Breast epithelium (tissue), 4 donors: ENCODE data around the gene FBN1. TPM values are rescaled to one million over a fixed set of nuclear protein-coding genes. Genes with fewer than 3 reads are reported as not detected.

Source experiments
- DNase-seq, 2 donors: peaks; one replicate each; pipeline ENCODE4 v3.0.0-alpha.2; 2019; ENCODE audit warnings: low spot score in 2 of 2
- H3K27ac ChIP-seq, 2 donors: fragments of 200-600 bp; sonication (generic) in 1 of 2; one replicate each; pipeline ENCODE4 v1.5.1; 2016 to 2019; ENCODE audit warnings: mild to moderate bottlenecking in 1 of 2
- H3K27me3 ChIP-seq, 2 donors: fragments of 200-600 bp; sonication (generic) in 1 of 2; one replicate each; pipeline versions ENCODE4 v1.5.1 to v1.6.0; 2017 to 2019; ENCODE audit warnings: control low read depth in 1 of 2, mild to moderate bottlenecking in 1 of 2
- H3K36me3 ChIP-seq: fragments of 200-600 bp; one replicate; pipeline ENCODE4 v1.5.1; 2019
- H3K4me1 ChIP-seq, 2 donors: fragments of 200-600 bp; sonication (generic); one replicate each; pipeline ENCODE4 v1.5.1; 2016 to 2019; ENCODE audit warnings: control low read depth in 1 of 2
- H3K4me3 ChIP-seq, 3 donors: fragments of 200-600 bp; sonication (generic); 1 replicate in 2 of 3; 2 replicates in 1 of 3; pipeline ENCODE4 v1.5.1; 2016 to 2019; ENCODE audit warnings: mild to moderate bottlenecking in 3 of 3, moderate library complexity in 2 of 3
- H3K9me3 ChIP-seq, 2 donors: fragments of 200-600 bp; sonication (generic) in 1 of 2; one replicate each; pipeline ENCODE4 v1.5.1; 2016 to 2019; ENCODE audit warnings: control low read depth in 1 of 2
- POLR2A ChIP-seq: fragments of 450-650 bp; IDR thresholded peaks from one replicate; pipeline ENCODE4 v1.6.1; 2016; ENCODE audit warnings: antibody characterized with exemption, mild to moderate bottlenecking, moderate library complexity
- POLR2AphosphoS5 ChIP-seq, 3 donors: sonication (generic); formaldehyde crosslinking; IDR thresholded peaks; one replicate each; pipeline ENCODE4 v1.6.1; 2017; ENCODE audit warnings: antibody characterized with exemption in 3 of 3
- intact Hi-C: fragments of 100-400 bp; cut with DNase I; formaldehyde crosslinking; loops from one replicate; pipeline ENCODE4 v1.15.1; 2023; ENCODE audit warnings: low total_unique reads
- total RNA-seq, 3 donors: library from RNA; depleted of rRNA; stranded (reverse); fragments of >200 nt; gene quantifications; one replicate each; pipeline ENCODE4 v1.1.0, GENCODE V29; 2016
- TF ChIP-seq, protein P1 (sequence below), 3 donors: fragments of 450-650 bp; IDR thresholded peaks; one replicate each; pipeline ENCODE4 v1.5.1; 2016 to 2017; ENCODE audit warnings: antibody characterized with exemption in 3 of 3, mild to moderate bottlenecking in 3 of 3, moderate library complexity in 3 of 3

The FBN1 gene
- total RNA-seq, 3 donors from 2014 or later = 38.5 to 210 (median 83.2) TPM

DNA sequence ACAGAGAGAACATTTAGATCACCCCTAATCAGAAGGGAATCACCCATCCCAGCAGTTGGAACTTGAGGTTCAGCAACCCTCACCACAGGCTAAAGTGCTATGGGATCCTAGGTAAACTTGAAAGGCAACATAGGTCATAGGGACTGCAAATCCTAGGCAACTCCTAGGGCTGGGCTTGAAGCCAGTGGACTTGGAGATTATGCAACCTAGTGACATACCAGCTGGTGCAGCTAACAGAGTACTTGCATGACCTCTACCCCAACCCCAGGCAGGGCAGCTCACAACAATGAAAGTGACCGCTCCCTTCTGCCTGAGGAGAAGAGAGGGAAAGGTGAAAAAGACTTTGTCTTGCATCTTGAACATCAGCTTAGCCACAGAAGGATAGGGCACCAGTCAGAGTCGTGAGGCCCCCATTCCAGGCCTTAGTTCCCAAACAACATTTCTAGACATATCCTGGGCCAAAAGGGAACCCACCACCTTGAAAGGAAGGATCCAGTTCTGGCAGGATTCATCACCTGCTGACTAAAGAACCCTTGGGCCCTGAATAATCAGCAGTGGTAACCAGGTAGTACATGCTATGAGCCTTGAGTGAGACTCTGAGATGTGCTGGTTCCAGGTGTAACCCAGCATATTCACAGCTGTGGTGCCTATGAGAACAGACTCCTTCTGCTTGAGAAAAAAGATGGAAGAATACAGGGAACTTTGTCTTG, 37.6 kb upstream of the FBN1 start:
- intact Hi-C loops = no loop called here
- Histone ChIP-seq H3K27me3 (no peaks in the 10 kb centered on the region), H3K4me3 (no peak overlapping the region), H3K36me3 (no peaks in the 10 kb centered on the region), H3K4me1 (no peaks in the 10 kb centered on the region), H3K9me3 (no peaks in the 10 kb centered on the region), H3K27ac (no peak overlapping the region)
- TF ChIP-seq POLR2A = no peak
- TF ChIP-seq, protein P1, sequence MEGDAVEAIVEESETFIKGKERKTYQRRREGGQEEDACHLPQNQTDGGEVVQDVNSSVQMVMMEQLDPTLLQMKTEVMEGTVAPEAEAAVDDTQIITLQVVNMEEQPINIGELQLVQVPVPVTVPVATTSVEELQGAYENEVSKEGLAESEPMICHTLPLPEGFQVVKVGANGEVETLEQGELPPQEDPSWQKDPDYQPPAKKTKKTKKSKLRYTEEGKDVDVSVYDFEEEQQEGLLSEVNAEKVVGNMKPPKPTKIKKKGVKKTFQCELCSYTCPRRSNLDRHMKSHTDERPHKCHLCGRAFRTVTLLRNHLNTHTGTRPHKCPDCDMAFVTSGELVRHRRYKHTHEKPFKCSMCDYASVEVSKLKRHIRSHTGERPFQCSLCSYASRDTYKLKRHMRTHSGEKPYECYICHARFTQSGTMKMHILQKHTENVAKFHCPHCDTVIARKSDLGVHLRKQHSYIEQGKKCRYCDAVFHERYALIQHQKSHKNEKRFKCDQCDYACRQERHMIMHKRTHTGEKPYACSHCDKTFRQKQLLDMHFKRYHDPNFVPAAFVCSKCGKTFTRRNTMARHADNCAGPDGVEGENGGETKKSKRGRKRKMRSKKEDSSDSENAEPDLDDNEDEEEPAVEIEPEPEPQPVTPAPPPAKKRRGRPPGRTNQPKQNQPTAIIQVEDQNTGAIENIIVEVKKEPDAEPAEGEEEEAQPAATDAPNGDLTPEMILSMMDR (IDR thresholded peaks at IDR 0.05) = no peak
- TF ChIP-seq POLR2AphosphoS5 (IDR thresholded peaks at IDR 0.05) = no peak
- peak in 1 of 2 donors; percentile 52 for DNase-seq

DNA sequence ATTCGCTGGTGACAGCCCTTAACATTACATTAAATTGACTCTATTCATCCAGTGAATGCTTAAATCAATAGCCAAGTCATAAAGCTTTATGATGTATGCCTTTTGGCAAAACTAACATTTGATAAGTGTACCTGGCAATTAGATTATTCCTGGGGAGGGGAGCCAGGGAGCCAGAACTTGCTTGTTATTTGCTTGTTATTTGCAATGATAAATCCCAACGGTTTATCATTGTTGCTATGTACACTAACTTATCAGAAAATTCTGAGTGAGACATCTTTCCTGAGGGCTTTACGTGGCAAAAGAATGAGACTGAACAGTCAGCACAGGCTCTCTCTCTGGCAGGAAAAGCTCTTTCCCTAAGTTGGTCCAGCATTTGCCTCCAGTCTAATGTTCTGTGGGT, 35.8 kb upstream of the FBN1 start:
- H3K4me3 ChIP-seq = no peak overlapping the region
- H3K4me1 ChIP-seq = no peaks in the 10 kb centered on the region
- DNase-seq = no peak
- intact Hi-C loops = no loop called here
- no peak overlapping the region for H3K27ac ChIP-seq
- H3K27me3 ChIP-seq = no peaks in the 10 kb centered on the region
- no peaks in the 10 kb centered on the region for H3K36me3 ChIP-seq
- H3K9me3 ChIP-seq = no peaks in the 10 kb centered on the region
- no peak for TF ChIP-seq POLR2AphosphoS5 (IDR thresholded peaks at IDR 0.05)
- no peak for TF ChIP-seq POLR2A
- TF ChIP-seq, protein P1 (IDR thresholded peaks at IDR 0.05) = no peak

DNA sequence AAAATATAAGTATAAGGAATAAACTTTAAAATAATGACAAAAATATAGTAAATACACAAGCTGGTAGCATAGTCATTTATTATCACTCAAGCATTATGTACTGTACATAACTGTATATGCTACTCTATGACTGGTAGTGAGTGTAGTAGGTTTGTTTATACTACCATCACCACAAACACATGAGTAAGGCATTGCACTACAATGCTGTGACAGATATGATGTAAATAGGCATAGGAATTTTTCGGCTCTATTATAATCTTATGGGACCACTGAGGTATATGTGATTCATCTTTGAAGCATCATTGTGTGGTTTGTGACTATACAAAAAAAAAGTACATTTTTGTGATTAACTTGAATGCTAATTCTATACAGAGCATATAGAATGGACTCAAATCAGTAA, 35.3 kb upstream of the FBN1 start:
- no peak overlapping the region for H3K27ac ChIP-seq
- DNase-seq = no peak
- intact Hi-C loops = no loop called here
- no peaks in the 10 kb centered on the region for H3K9me3 ChIP-seq
- no peaks in the 10 kb centered on the region for H3K36me3 ChIP-seq
- H3K27me3 ChIP-seq = no peaks in the 10 kb centered on the region
- H3K4me3 ChIP-seq = no peak overlapping the region
- TF ChIP-seq POLR2AphosphoS5 (IDR thresholded peaks at IDR 0.05) (no peak), POLR2A (no peak)
- TF ChIP-seq, protein P1 (IDR thresholded peaks at IDR 0.05) = no peak
- H3K4me1 ChIP-seq = no peaks in the 10 kb centered on the region

DNA sequence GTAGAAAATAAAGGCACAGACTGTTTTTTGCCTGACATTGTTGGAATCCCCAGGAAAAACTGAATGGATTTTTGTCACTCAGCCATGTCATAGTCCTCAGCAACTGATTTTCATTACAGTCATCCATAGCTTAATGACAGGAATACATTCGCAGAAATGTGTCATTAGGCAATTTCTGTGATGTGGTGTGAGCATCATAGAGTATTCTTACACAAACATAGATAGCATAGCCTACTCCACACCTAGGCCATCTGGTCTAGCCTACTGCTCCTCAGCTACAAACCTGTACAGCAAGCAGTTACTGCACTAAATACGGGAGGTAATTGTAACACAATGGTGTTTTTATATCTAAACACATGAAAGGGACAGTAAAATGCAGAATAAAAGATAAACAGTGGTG, 34.4 kb upstream of the FBN1 start:
- DNase-seq = no peak
- H3K36me3 ChIP-seq = no peaks in the 10 kb centered on the region
- no peaks in the 10 kb centered on the region for H3K27me3 ChIP-seq
- H3K27ac ChIP-seq = no peak overlapping the region
- TF ChIP-seq POLR2AphosphoS5 (IDR thresholded peaks at IDR 0.05) (no peak), POLR2A (no peak)
- TF ChIP-seq, protein P1 (IDR thresholded peaks at IDR 0.05) = no peak
- no peaks in the 10 kb centered on the region for H3K4me1 ChIP-seq
- H3K9me3 ChIP-seq = no peaks in the 10 kb centered on the region
- no peak overlapping the region for H3K4me3 ChIP-seq
- intact Hi-C loops = no loop called here

DNA sequence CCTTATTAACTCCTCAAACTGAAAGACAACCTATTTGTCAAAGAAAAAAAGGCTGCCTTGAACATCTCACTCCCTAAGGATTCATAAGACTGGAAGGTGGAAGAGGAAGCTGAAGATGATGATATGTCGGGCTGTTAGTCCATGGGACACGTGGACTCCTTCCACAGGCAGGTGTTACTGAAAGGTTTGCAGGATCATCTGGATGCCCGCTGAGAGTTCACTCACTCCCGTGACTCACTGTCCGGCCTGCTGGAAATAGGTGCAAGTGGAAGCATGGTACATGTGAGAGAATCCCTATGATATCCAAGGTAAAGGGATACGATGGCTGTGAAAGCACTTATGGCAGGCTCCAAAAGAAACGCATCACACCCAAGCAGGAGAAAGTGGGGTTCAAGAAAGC, 33.3 kb upstream of the FBN1 start:
- Histone ChIP-seq H3K36me3 (no peaks in the 10 kb centered on the region), H3K27me3 (no peaks in the 10 kb centered on the region), H3K27ac (no peak overlapping the region), H3K4me3 (no peak overlapping the region), H3K9me3 (no peaks in the 10 kb centered on the region), H3K4me1 (no peaks in the 10 kb centered on the region)
- TF ChIP-seq POLR2A (no peak), POLR2AphosphoS5 (IDR thresholded peaks at IDR 0.05) (no peak)
- TF ChIP-seq, protein P1 (IDR thresholded peaks at IDR 0.05) = no peak
- no peak for DNase-seq
- intact Hi-C loops = no loop called here
